SH-SY5Y (cell line): ENCODE measurements around the gene SPRR3.

Experiments used
- GATA2 ChIP-seq: IDR thresholded peaks from 2 replicates; pipeline ENCODE4 v1.6.1; 2011; ENCODE audit warnings: mild to moderate bottlenecking, low read depth, low read length
- GATA3 ChIP-seq: IDR thresholded peaks from 2 replicates; pipeline ENCODE4 v1.6.1; 2011; ENCODE audit warnings: low read depth, mild to moderate bottlenecking, low read length, moderate library complexity

DNA sequence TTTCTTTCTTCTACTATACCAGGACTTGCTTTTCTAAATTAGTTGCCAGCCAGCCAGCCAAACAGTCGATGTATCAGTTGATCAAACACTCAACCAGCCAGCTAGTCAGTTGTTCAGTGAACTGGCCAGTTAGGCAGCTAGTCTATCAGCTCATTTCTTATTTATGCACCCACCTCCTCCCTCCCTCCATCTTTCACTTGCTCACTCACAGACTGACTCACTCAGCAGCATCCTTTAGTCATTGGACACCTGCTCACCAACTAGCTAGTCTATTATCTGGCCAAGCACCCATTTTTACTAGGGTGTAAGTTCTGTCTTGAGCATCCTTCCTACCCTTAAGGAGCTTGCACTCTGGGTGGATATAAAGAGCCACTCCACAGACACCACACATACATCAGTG lies 37.0 kb upstream of the SPRR3 start:
- TF ChIP-seq GATA2 = no peak
- TF ChIP-seq GATA3 = no peak
